GM18508 (cell line): Measurements from ENCODE around the gene GRM1.

ENCODE experiments used
- ATAC-seq: cut with Tn5 transposase; IDR thresholded peaks from one replicate; pipeline ENCODE4 v1.9.1; 2021; ENCODE audit warnings: moderate number of reproducible peaks; ENCODE audit not compliant: insufficient read depth, unreplicated experiment

The GRM1 gene

DNA sequence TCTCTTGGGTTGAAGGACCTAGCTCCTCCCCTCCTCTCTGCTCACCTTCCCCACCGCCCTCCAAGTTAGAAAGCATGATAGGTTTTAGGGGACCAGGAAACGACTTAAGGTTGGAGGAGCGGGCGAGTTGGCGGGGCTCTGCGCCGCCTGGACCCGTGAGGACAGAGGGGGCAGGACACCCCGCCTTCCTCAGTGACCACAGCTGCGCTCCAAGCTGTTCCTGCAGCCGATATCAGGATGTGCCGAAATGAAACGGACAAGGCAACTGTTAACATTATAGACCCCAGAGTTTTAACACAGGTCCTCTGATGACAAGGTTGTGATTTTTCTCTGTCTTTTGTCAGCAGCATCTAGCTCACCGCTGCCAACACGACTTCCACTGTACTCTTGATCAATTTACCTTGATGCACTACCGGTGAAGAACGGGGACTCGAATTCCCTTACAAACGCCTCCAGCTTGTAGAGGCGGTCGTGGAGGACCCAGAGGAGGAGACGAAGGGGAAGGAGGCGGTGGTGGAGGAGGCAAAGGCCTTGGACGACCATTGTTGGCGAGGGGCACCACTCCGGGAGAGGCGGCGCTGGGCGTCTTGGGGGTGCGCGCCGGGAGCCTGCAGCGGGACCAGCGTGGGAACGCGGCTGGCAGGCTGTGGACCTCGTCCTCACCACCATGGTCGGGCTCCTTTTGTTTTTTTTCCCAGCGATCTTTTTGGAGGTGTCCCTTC, at the start of gene GRM1:
Gene GRM1 (plus strand): TSS at position 212 of the 722 bp plus-strand sequence. CDS start 456 bp downstream, at position 668.
- no peak for ATAC-seq

GRCh38 chr6:146009338-146009737, 19.5 kb upstream of the GRM1 start:
- no peak for ATAC-seq

DNA sequence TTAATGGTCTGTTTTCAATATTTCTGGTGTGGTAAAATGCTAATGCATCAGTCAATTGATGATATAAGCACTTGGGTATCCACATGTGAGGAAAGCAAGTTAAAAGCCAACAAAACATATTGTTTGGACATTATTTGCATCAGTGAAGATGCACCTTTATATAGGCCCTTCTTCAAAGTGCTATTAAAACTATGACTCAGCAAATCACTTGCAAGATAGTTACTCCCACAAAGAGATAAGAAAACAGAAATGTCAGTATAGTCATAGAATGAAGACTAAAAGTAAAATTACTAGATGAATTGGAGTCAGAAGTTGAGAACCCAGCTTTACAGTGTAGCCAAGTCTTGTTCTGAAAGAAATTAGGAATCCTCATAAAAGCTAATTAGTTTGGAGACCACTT, 14.6 kb upstream of the GRM1 start:
- ATAC-seq: no peak

- ATAC-seq: no peak
Measured at GRCh38 chr6:146017672-146018071, 11.2 kb upstream of the GRM1 start.

DNA sequence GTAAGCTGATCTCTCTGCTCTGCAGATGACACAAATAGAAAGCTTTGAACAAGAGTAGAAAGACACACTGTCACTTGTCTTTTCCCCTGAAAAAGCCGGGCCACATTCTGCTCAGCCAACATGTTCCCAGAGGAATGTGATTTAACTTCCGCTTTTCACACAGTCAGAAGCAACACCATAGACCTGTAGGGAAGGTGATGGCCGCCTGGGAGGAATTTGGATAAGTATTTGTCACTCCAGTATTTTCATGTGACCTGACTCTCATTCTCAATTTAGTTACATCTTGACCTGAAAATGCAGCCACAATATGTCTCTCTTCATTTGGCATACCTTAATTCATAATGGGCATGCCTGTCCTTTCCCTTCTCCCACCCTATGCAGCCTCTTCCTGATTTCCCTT, 2.0 kb upstream of the GRM1 start:
- no peak for ATAC-seq

DNA sequence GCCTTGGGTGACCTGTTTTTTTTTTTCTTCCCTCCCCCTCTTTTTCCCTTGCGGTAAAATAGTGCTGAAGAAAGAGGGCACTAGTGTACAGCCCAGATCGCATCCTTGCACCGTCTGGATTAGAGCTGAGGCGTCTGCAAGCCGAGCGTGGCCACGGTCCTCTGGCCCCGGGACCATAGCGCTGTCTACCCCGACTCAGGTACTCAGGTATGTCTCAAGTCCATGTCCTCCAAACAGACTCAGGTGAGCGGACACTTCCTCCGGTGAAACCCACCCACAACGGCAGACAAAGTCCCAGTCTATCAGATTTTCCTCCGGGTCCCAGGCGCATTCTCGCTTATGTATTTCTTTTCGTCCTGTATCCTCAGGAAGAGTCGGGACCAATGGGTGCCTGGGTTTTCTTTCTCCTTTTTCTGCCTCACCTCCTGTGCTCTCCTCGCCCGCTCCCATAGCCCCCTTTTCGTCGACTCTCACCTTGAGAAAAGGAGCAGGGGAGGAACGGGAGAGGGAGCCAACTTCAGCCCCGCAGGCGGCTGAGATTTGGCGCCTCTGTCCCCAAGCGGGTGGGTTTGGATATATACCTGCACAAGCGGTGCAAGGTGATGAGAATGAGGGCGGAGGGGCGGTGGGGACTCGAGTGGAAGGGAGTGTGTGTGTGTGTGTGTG, 1.1 kb upstream of the GRM1 start:
- no peak for ATAC-seq

GRCh38 chr6:146028252-146028795, 538 bp upstream of the GRM1 start:
- ATAC-seq: no peak

DNA sequence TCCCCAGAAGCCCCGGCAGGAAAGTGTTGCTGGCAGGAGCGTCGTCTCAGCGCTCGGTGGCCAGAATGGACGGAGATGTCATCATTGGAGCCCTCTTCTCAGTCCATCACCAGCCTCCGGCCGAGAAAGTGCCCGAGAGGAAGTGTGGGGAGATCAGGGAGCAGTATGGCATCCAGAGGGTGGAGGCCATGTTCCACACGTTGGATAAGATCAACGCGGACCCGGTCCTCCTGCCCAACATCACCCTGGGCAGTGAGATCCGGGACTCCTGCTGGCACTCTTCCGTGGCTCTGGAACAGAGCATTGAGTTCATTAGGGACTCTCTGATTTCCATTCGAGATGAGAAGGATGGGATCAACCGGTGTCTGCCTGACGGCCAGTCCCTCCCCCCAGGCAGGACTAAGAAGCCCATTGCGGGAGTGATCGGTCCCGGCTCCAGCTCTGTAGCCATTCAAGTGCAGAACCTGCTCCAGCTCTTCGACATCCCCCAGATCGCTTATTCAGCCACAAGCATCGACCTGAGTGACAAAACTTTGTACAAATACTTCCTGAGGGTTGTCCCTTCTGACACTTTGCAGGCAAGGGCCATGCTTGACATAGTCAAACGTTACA, 817 bp downstream of the GRM1 start:
- ATAC-seq: no peak

DNA sequence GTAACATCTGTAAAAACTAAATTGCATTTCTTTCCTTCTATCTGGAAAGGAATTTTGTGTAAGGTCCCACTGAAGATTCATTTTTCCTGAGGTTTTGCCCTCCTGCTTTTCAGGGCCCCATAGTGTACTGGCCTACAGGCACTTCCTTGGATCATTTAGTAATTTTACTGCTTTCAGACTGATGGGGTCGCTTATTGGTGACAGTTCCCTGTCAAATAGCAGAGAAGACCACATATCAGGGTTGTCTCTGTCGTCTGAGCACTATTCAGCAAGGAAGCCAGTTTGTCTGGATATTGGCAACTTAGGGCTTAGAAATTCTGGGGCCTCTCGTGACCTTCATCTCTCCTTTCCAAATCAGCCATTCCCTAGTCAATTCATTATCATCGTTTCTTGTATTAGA, 3.5 kb downstream of the GRM1 start:
- no peak for ATAC-seq

GRCh38 chr6:146040360-146040759, 11.5 kb downstream of the GRM1 start:
- no peak for ATAC-seq

DNA sequence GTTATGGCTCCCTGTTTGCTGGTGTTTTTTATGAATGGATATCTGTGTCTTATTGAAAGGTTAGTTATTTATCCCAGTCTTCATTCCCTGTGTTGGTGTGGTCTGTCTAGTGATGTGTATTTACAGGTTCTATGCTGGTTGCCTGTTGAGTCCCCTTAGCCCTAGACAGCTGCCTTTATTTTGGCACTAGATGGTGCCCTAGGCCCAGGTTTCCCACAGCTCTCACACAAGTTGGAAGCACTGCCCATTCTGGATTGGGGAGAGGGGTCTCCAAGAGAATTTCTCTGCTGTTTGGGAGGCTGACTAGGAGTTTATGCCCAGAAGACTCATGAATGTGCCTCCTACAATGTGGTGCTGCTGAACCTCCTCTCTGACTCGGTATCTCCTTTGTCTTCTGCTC, 12.4 kb downstream of the GRM1 start:
- ATAC-seq: no peak

DNA sequence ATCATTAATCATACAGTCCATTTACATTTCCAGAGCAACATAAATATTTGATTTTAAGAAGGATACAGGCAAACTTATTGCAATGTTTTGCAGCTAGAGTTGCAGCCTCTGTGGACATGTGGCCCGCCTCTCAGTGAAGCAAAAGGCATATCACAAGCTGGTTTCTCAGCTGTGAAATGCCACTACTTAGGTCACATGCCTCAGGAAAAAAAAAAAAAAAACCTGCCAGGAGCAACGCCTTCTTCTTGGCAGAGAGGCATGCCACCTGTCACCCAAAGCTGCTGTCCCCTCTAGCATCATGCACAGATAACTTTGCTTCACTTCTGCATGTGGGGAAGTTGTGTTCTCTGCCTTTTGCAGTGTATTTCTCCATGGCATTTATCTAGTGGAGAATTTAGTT, 18.5 kb downstream of the GRM1 start:
- ATAC-seq: no peak

GRCh38 chr6:146050168-146050567, 21.3 kb downstream of the GRM1 start:
- ATAC-seq: no peak

DNA sequence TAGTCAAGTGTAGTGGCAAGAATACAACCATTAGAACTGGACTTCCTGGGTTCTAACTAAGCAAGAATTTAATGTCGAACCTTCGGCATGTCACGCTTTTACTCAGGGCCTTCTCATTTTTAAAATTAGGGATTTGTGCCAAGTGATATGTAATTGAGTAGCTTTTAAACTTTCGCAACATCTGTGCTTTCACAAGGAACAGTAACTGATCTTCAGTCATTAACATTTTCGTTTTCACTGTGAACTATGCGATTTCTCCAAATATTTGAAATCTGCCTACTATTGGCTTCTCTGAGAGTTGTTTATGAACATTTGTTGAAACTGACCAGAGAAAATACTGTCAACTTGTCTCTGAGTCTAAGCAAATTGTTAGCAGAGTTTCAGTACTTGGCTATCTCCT, 27.6 kb downstream of the GRM1 start:
- ATAC-seq: no peak

- no peak for ATAC-seq
Measured at GRCh38 chr6:146065690-146066089, 36.8 kb downstream of the GRM1 start.

DNA sequence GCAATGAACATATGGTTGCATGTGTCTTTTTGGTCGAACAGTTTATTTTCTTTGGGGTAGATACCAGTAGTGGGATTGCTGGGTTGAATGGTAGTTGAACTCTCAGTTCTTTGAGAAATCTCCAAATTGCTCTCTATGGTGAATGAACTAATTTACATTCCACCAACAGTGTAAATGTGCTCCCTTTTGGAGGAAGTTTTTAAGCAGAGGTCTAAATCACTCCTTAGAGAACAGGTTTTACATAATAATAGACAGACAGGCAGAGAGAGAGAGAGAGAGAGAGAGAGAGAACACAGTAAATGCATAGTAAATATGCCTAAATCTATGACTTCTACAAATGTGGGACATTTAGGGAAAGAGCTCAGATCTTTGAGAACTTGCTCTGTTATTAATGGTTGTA, 37.6 kb downstream of the GRM1 start:
- ATAC-seq: no peak

DNA sequence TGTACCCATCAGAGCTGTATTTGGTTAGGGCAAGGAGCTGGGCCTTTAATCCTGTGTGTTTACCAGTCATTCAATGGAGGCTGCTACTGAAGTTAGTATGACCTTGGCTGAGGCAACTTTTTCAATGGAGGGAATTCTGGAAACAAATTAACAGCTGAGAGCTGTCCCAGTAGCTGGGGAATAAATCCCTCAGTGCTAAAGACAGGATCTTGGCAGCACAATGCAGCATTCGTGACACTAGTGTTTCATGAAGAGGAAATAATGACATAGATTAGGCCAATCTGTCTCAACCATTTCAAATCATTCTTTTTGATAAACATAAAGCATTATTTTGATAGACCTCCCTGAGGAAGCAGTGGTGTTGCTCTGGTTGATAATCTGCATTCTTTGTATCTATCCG, 42.9 kb downstream of the GRM1 start:
- no peak for ATAC-seq

DNA sequence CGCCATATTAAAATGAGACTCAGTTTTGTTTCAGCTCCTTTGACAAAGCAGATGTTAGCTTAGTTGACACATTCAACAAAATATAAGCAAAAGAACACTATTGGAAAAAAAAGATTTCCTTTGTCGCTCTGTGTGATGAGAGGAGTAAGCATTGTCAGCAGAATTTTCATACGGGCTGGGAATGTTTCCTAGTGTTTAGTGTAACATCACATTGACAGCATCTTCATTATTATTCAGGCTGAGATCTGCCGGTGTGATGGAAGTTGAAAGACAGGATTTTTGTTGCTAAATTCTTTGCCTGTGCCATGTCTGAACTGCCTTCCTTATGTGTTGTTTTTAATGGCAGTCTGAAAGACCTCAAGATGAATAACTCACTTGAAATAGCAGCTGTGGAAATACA, 49.1 kb downstream of the GRM1 start:
- no peak for ATAC-seq

- no peak for ATAC-seq
Measured at GRCh38 chr6:146087386-146087785, 58.5 kb downstream of the GRM1 start.

DNA sequence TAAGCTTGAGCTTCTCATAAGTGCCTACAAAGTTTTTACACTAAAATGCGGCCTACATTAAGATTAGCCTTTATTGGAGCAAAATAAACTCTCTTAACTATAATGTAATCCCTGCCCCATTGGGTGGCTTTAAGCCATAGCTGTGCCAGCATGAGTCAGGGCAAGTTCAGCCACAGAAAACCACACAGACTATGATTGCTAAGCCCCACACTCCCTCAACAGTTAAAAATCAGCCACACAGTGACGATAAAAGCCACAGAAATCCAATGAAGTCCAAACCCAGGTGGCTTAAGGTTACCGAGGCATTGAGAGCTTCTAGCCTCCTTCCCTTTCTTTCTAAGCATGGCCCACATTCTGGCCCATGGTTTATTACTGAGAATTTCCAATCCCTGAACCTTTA, 61.6 kb downstream of the GRM1 start:
- ATAC-seq: no peak

GRCh38 chr6:146092961-146093686, 64.3 kb downstream of the GRM1 start:
- ATAC-seq: no peak
